Endothelial cell of umbilical vein (primary cell): ENCODE measurements around the gene CLDN34.

Source experiments
- EZH2 ChIP-seq: IDR thresholded peaks from 2 replicates; pipeline ENCODE4 v1.6.1; 2012; ENCODE audit warnings: borderline replicate concordance, low read depth, mild to moderate bottlenecking, moderate library complexity, low read length, inconsistent platforms; ENCODE audit not compliant: severe bottlenecking
- POLR2A ChIP-seq: IDR thresholded peaks from 2 replicates; pipeline ENCODE4 v1.6.1; 2012; ENCODE audit warnings: low read depth, mild to moderate bottlenecking, control low read depth, low read length

DNA sequence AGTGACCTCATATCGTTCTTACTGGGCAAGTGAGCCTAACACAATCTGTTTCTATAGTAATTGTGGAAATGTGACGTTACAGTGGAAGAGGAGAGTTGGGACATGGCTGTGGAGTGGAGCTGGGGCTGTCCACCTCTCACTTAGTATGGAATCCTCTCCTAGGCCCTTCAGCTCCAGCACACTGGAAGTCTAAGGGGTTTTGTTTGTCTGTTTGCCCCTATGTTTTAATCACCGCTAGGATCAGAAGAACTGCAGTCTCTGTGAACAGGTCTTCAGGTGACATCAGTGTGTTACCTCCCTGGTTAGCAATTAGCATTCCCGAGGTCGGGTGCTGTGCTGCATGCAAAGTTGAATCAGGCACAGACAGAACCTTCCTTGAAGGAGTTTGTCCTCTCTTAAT lies 49.3 kb upstream of the CLDN34 start:
- TF ChIP-seq POLR2A (no peak), EZH2 (no peak)
